ENCODE results near the gene THADA.

- TF ChIP-seq CTCF (IDR thresholded peaks at IDR 0.05) (no peak), POLR2A (IDR thresholded peaks at IDR 0.05) (no peak), POLR2AphosphoS5 (IDR thresholded peaks at IDR 0.05) (peak; percentile 34 to 80), EP300 (IDR thresholded peaks at IDR 0.05) (no peak)
Observed at GRCh38 chr2:43210467-43211303, 385.2 kb downstream of the THADA start.

All from upper lobe of left lung (tissue), 4 donors.